Uterus (tissue), 2 donors: ENCODE measurements around the gene SLC2A10.

ENCODE experiments used
- POLR2A ChIP-seq, 2 donors: fragments of 450-650 bp; IDR thresholded peaks; one replicate each; pipeline ENCODE4 v1.6.1; 2016; ENCODE audit warnings: antibody characterized with exemption in 2 of 2, mild to moderate bottlenecking in 1 of 2, moderate library complexity in 1 of 2
- TF ChIP-seq, protein P1 (sequence below), 4 experiments: fragments of 200-600 bp in 2 of 4; fragments of 450-650 bp in 2 of 4; sonication (generic) in 2 of 4; IDR thresholded peaks; one replicate each; pipeline ENCODE4 v1.5.1; 2016 to 2019; ENCODE audit warnings: antibody characterized with exemption in 4 of 4, mild to moderate bottlenecking in 2 of 4, moderate library complexity in 1 of 4

DNA sequence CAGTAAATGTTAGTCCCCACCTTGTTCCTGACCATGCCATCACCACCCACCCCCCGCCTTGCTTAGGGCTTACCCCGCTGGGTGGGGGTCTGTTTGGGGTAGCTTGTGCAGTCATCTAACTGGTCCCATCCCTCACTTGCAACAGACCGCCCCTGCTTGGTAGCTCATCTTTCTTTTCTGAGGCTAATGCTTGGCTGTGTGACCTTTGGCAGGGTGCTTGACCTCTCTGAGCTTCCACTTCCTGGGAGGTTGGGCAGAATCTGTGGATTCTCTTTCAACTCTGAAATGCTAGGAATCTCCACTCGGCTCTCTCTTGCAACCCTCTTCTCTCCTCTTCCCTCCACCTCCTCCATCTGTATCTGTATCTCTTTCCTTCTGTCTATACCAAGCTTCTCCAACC is 70.4 kb downstream of the SLC2A10 start:
- TF ChIP-seq, protein P1, sequence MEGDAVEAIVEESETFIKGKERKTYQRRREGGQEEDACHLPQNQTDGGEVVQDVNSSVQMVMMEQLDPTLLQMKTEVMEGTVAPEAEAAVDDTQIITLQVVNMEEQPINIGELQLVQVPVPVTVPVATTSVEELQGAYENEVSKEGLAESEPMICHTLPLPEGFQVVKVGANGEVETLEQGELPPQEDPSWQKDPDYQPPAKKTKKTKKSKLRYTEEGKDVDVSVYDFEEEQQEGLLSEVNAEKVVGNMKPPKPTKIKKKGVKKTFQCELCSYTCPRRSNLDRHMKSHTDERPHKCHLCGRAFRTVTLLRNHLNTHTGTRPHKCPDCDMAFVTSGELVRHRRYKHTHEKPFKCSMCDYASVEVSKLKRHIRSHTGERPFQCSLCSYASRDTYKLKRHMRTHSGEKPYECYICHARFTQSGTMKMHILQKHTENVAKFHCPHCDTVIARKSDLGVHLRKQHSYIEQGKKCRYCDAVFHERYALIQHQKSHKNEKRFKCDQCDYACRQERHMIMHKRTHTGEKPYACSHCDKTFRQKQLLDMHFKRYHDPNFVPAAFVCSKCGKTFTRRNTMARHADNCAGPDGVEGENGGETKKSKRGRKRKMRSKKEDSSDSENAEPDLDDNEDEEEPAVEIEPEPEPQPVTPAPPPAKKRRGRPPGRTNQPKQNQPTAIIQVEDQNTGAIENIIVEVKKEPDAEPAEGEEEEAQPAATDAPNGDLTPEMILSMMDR (IDR thresholded peaks at IDR 0.05): no peak
- no peak for TF ChIP-seq POLR2A (IDR thresholded peaks at IDR 0.05)
